ENCODE measurements around the gene KRR1. TPM values are rescaled to one million over a fixed set of nuclear protein-coding genes. Genes with fewer than 3 reads are reported as not detected.

The KRR1 gene
- polyA plus RNA-seq (2013) = 67.1 and 67.4 TPM in 2 replicates

GRCh38 chr12:75511116-75512048 lies at the start of gene KRR1:
KRR1 (minus strand) TSS chr12:75511609; CDS start chr12:75511597, 12 bp downstream.
- Histone ChIP-seq H2BK120ac (ENCODE audit: insufficient read depth, low read length, poor library complexity) (peak within 1 kb of the TSS; percentile 25), H2AK5ac (ENCODE audit: low read length) (peak within 1 kb of the TSS; percentile 51), H2AFZ (ENCODE audit: insufficient read depth, low read length, poor library complexity) (peak within 1 kb of the TSS; percentile 99), H2BK12ac (ENCODE audit: low read length) (no peak within 1 kb of the TSS), H3K27me3 (ENCODE audit: insufficient read depth, low read length) (no peaks in the 10 kb centered on the region), H3K4me2 (ENCODE audit: low read length) (peak within 1 kb of the TSS; percentile 87), H4K91ac (ENCODE audit: low read depth, low read length) (peak within 1 kb of the TSS; percentile 45), H2BK5ac (ENCODE audit: low read depth, low read length, poor library complexity) (no peak within 1 kb of the TSS), H3K14ac (ENCODE audit: low read length) (peak within 1 kb of the TSS; percentile 73), H3K18ac (ENCODE audit: low read length) (peak within 1 kb of the TSS; percentile 49), H4K8ac (ENCODE audit: low read depth, low read length) (peak within 1 kb of the TSS; percentile 96), H3K23ac (ENCODE audit: low read length) (no peak within 1 kb of the TSS), H3K79me2 (ENCODE audit: control insufficient read depth, insufficient read depth, low read length, poor library complexity) (peaks cover 5% of the 10 kb centered on the region), H3K4me3 (ENCODE audit: low read depth, low read length) (peak within 1 kb of the TSS; percentile 85), H3K9ac (ENCODE audit: low read length) (peak within 1 kb of the TSS; percentile 68), H3K4me1 (ENCODE audit: control insufficient read depth in 1 of 2, insufficient read depth in 2 of 2, low read length in 2 of 2) (peaks cover 0 to 2% of the 10 kb centered on the region in 2 experiments), H3K79me1 (ENCODE audit: low read length) (peaks cover 5% of the 10 kb centered on the region), H3K9me3 (ENCODE audit: insufficient read depth, low read depth, low read length) (no peaks in the 10 kb centered on the region), H4K12ac (ENCODE audit: low read depth, low read length) (peak within 1 kb of the TSS; percentile 92), H3K4ac (ENCODE audit: low read depth, low read length) (peak within 1 kb of the TSS; percentile 66), H3K27ac (ENCODE audit: low read depth, low read length) (no peak within 1 kb of the TSS), H3K36me3 (ENCODE audit: control insufficient read depth in 1 of 2, insufficient read depth in 2 of 2, low read length in 2 of 2) (no peaks in the 10 kb centered on the region)
- DNase-seq = peak; percentile 97 to 99
- no CpG with 5 or more reads among the region's 47 CpGs for whole genome bisulfite sequencing (ENCODE audit: extremely low coverage, insufficient coverage, insufficient read length)

GRCh38 chr12:75560167-75560566 lies 48.8 kb upstream of the KRR1 start:
- H3K27ac ChIP-seq (ENCODE audit: low read depth, low read length) = no peak overlapping the region
- H3K4me1 ChIP-seq (ENCODE audit: control insufficient read depth in 1 of 2, insufficient read depth in 2 of 2, low read length in 2 of 2) = no peaks in the 10 kb centered on the region
- DNase-seq = no peak
- no peak overlapping the region for H3K4ac ChIP-seq (ENCODE audit: low read depth, low read length)
- H4K8ac ChIP-seq (ENCODE audit: low read depth, low read length) = no peak overlapping the region
- no peak overlapping the region for H2AK5ac ChIP-seq (ENCODE audit: low read length)
- H3K4me2 ChIP-seq (ENCODE audit: low read length) = no peak overlapping the region
- H3K9ac ChIP-seq (ENCODE audit: low read length) = no peak overlapping the region
- no peak overlapping the region for H2AFZ ChIP-seq (ENCODE audit: insufficient read depth, low read length, poor library complexity)
- H2BK12ac ChIP-seq (ENCODE audit: low read length) = no peak overlapping the region
- H3K36me3 ChIP-seq (ENCODE audit: control insufficient read depth in 1 of 2, insufficient read depth in 2 of 2, low read length in 2 of 2) = no peaks in the 10 kb centered on the region
- H4K12ac ChIP-seq (ENCODE audit: low read depth, low read length) = no peak overlapping the region
- no peak overlapping the region for H3K14ac ChIP-seq (ENCODE audit: low read length)
- H3K9me3 ChIP-seq (ENCODE audit: insufficient read depth, low read depth, low read length) = no peaks in the 10 kb centered on the region
- no peak overlapping the region for H3K4me3 ChIP-seq (ENCODE audit: low read depth, low read length)
- no peak overlapping the region for H3K18ac ChIP-seq (ENCODE audit: low read length)
- H2BK5ac ChIP-seq (ENCODE audit: low read depth, low read length, poor library complexity) = no peak overlapping the region
- no peak overlapping the region for H2BK120ac ChIP-seq (ENCODE audit: insufficient read depth, low read length, poor library complexity)
- no peak overlapping the region for H3K23ac ChIP-seq (ENCODE audit: low read length)
- H4K91ac ChIP-seq (ENCODE audit: low read depth, low read length) = no peak overlapping the region
- H3K27me3 ChIP-seq (ENCODE audit: insufficient read depth, low read length) = no peaks in the 10 kb centered on the region
- no peaks in the 10 kb centered on the region for H3K79me2 ChIP-seq (ENCODE audit: control insufficient read depth, insufficient read depth, low read length, poor library complexity)
- no CpG with 5 or more reads among the region's 2 CpGs for WGBS (ENCODE audit: extremely low coverage, insufficient coverage, insufficient read length)
- H3K79me1 ChIP-seq (ENCODE audit: low read length) = no peaks in the 10 kb centered on the region

- Histone ChIP-seq H2BK12ac (ENCODE audit: low read length) (no peak overlapping the region), H3K4me3 (ENCODE audit: low read depth, low read length) (no peak overlapping the region), H4K8ac (ENCODE audit: low read depth, low read length) (no peak overlapping the region), H2BK120ac (ENCODE audit: insufficient read depth, low read length, poor library complexity) (no peak overlapping the region), H3K79me2 (ENCODE audit: control insufficient read depth, insufficient read depth, low read length, poor library complexity) (no peaks in the 10 kb centered on the region), H3K23ac (ENCODE audit: low read length) (no peak overlapping the region), H3K9ac (ENCODE audit: low read length) (no peak overlapping the region), H3K36me3 (ENCODE audit: control insufficient read depth in 1 of 2, insufficient read depth in 2 of 2, low read length in 2 of 2) (no peaks in the 10 kb centered on the region), H4K91ac (ENCODE audit: low read depth, low read length) (no peak overlapping the region), H2BK5ac (ENCODE audit: low read depth, low read length, poor library complexity) (no peak overlapping the region), H2AFZ (ENCODE audit: insufficient read depth, low read length, poor library complexity) (no peak overlapping the region), H4K12ac (ENCODE audit: low read depth, low read length) (no peak overlapping the region), H3K27me3 (ENCODE audit: insufficient read depth, low read length) (no peaks in the 10 kb centered on the region), H2AK5ac (ENCODE audit: low read length) (no peak overlapping the region), H3K18ac (ENCODE audit: low read length) (no peak overlapping the region), H3K9me3 (ENCODE audit: insufficient read depth, low read depth, low read length) (no peaks in the 10 kb centered on the region), H3K79me1 (ENCODE audit: low read length) (no peaks in the 10 kb centered on the region), H3K27ac (ENCODE audit: low read depth, low read length) (no peak overlapping the region), H3K4ac (ENCODE audit: low read depth, low read length) (no peak overlapping the region), H3K4me2 (ENCODE audit: low read length) (no peak overlapping the region), H3K14ac (ENCODE audit: low read length) (no peak overlapping the region), H3K4me1 (ENCODE audit: control insufficient read depth in 1 of 2, insufficient read depth in 2 of 2, low read length in 2 of 2) (peaks cover 0 to 8% of the 10 kb centered on the region in 2 experiments)
- WGBS (ENCODE audit: extremely low coverage, insufficient coverage, insufficient read length) = no CpG with 5 or more reads among the region's 3 CpGs
- no peak for DNase-seq
Measured at GRCh38 chr12:75558287-75558686, 46.9 kb upstream of the KRR1 start.

GRCh38 chr12:75556311-75556899 lies 45.0 kb upstream of the KRR1 start:
- Histone ChIP-seq H3K27ac (ENCODE audit: low read depth, low read length) (no peak overlapping the region), H4K91ac (ENCODE audit: low read depth, low read length) (no peak overlapping the region), H3K79me1 (ENCODE audit: low read length) (no peaks in the 10 kb centered on the region), H3K23ac (ENCODE audit: low read length) (no peak overlapping the region), H3K18ac (ENCODE audit: low read length) (no peak overlapping the region), H3K9ac (ENCODE audit: low read length) (no peak overlapping the region), H3K36me3 (ENCODE audit: control insufficient read depth in 1 of 2, insufficient read depth in 2 of 2, low read length in 2 of 2) (no peaks in the 10 kb centered on the region), H3K4me1 (ENCODE audit: control insufficient read depth in 1 of 2, insufficient read depth in 2 of 2, low read length in 2 of 2) (peaks cover 0 to 8% of the 10 kb centered on the region in 2 experiments), H3K4ac (ENCODE audit: low read depth, low read length) (no peak overlapping the region), H2AK5ac (ENCODE audit: low read length) (no peak overlapping the region), H3K4me3 (ENCODE audit: low read depth, low read length) (no peak overlapping the region), H4K12ac (ENCODE audit: low read depth, low read length) (no peak overlapping the region), H4K8ac (ENCODE audit: low read depth, low read length) (no peak overlapping the region), H3K79me2 (ENCODE audit: control insufficient read depth, insufficient read depth, low read length, poor library complexity) (no peaks in the 10 kb centered on the region), H3K14ac (ENCODE audit: low read length) (no peak overlapping the region), H2BK12ac (ENCODE audit: low read length) (no peak overlapping the region), H3K4me2 (ENCODE audit: low read length) (no peak overlapping the region), H2BK5ac (ENCODE audit: low read depth, low read length, poor library complexity) (no peak overlapping the region), H3K27me3 (ENCODE audit: insufficient read depth, low read length) (no peaks in the 10 kb centered on the region), H2BK120ac (ENCODE audit: insufficient read depth, low read length, poor library complexity) (no peak overlapping the region), H3K9me3 (ENCODE audit: insufficient read depth, low read depth, low read length) (no peaks in the 10 kb centered on the region), H2AFZ (ENCODE audit: insufficient read depth, low read length, poor library complexity) (no peak overlapping the region)
- WGBS (ENCODE audit: extremely low coverage, insufficient coverage, insufficient read length) = no CpG with 5 or more reads among the region's 3 CpGs
- DNase-seq = no peak
